Esophagus squamous epithelium (tissue), 5 donors: ENCODE data around the gene ACSL3. TPM values are rescaled to one million over a fixed set of nuclear protein-coding genes. Genes with fewer than 3 reads are reported as not detected.
"Not testable (repeated sequence)": the region's sequence is repeated elsewhere in the genome, so short reads cannot be mapped to it uniquely, and the experiment has no call there.

ENCODE experiments used
- DNase-seq: peaks from one replicate; lab custom pipeline; 2025; lab: John Stamatoyannopoulos, UW
- H3K27ac ChIP-seq, 4 donors: fragments of 200-600 bp; sonication (generic); one replicate each; pipeline ENCODE4 v1.5.1; 2016 to 2019; ENCODE audit warnings: mild to moderate bottlenecking in 1 of 4
- H3K27me3 ChIP-seq, 4 donors: fragments of 200-600 bp; sonication (generic); 1 replicate in 3 of 4; 2 replicates in 1 of 4; pipeline versions ENCODE4 v1.5.1 to v1.6.0; 2017 to 2021; ENCODE audit warnings: antibody characterized with exemption in 1 of 4
- H3K36me3 ChIP-seq, 3 donors: fragments of 200-600 bp; sonication (generic); one replicate each; pipeline ENCODE4 v1.5.1; 2016 to 2019
- H3K4me1 ChIP-seq, 3 donors: fragments of 200-600 bp; sonication (generic); one replicate each; pipeline ENCODE4 v1.5.1; 2017 to 2019
- H3K4me3 ChIP-seq, 4 donors: fragments of 200-600 bp; sonication (generic); 1 replicate in 3 of 4; 2 replicates in 1 of 4; pipeline ENCODE4 v1.5.1; 2016 to 2019; ENCODE audit warnings: mild to moderate bottlenecking in 2 of 4, moderate library complexity in 1 of 4
- H3K9me3 ChIP-seq, 3 donors: fragments of 200-600 bp; sonication (generic); one replicate each; pipeline ENCODE4 v1.5.1; 2016 to 2019
- POLR2A ChIP-seq, 4 donors: fragments of 450-650 bp; IDR thresholded peaks; one replicate each; pipeline ENCODE4 v1.6.1; 2017; ENCODE audit warnings: antibody characterized with exemption in 4 of 4, mild to moderate bottlenecking in 4 of 4, moderate library complexity in 3 of 4
- WGBS, 2 donors: methylation state at CpG; one replicate each; pipeline ENCODE4 v1.1.5; 2018; 5-methylcytosine and 5-hydroxymethylcytosine counted together
- intact Hi-C: fragments of 100-400 bp; cut with DNase I; formaldehyde crosslinking; loops from one replicate; pipeline ENCODE4 v1.15.0; 2022
- total RNA-seq, 4 donors: library from RNA; depleted of rRNA; stranded (reverse); fragments of >200 nt; gene quantifications; one replicate each; pipeline ENCODE4 v1.1.0, GENCODE V29; 2016
- TF ChIP-seq, protein P1 (sequence below), 6 experiments: fragments of 450-650 bp in 4 of 6; fragments of 200-600 bp in 2 of 6; sonication (generic) in 2 of 6; IDR thresholded peaks; one replicate each; pipeline ENCODE4 v1.5.1; 2016 to 2019; ENCODE audit warnings: antibody characterized with exemption in 6 of 6, mild to moderate bottlenecking in 4 of 6, moderate library complexity in 4 of 6
- donor health status: DM: yes; HTN: yes; CAD: no.

Gene ACSL3
- total RNA-seq, 4 donors from 2014 or later = 62.4 to 84.6 (median 76.6) TPM

DNA sequence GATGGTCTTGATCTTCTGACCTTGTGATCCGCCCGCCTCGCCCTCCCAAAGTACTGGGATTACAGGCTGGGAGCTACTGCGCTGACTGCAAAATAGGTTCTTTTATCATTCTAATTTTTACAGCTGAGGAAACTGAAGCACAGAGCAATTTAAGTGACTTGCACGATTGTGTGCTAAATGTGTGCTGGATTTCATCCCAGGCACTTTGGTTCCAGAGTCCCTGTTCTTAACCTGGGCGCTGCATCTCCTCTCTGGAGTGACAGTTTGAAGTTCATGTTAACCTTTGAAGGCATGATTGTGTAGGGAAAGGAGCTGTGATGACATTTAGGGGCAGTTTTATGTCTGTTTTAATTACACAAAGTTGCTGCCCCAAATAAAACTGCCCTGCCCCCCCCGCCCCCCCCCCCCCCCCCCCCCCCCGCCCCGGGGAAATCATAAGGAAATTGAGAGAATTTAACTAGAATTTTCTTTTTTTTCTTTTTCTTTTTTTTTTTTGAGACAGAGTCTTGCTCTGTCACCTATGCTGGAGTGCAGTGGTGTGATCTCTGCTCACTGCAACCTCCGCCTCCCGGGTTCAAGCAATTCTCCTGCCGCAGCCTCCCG, 5.6 kb downstream of the ACSL3 start:
- no peak overlapping the region for H3K4me3 ChIP-seq
- 91% methylated on average over 9 to 11 of the region's 13 CpGs for WGBS, 2 donors
- intact Hi-C loops = loop anchor here (5.0 kb wide), 1 partner anchor 36 kb away; no protein-coding TSS in a partner anchor
- DNase-seq = no peak
- no peaks in the 10 kb centered on the region for H3K27me3 ChIP-seq
- H3K9me3 ChIP-seq = no peaks in the 10 kb centered on the region
- TF ChIP-seq, protein P1, sequence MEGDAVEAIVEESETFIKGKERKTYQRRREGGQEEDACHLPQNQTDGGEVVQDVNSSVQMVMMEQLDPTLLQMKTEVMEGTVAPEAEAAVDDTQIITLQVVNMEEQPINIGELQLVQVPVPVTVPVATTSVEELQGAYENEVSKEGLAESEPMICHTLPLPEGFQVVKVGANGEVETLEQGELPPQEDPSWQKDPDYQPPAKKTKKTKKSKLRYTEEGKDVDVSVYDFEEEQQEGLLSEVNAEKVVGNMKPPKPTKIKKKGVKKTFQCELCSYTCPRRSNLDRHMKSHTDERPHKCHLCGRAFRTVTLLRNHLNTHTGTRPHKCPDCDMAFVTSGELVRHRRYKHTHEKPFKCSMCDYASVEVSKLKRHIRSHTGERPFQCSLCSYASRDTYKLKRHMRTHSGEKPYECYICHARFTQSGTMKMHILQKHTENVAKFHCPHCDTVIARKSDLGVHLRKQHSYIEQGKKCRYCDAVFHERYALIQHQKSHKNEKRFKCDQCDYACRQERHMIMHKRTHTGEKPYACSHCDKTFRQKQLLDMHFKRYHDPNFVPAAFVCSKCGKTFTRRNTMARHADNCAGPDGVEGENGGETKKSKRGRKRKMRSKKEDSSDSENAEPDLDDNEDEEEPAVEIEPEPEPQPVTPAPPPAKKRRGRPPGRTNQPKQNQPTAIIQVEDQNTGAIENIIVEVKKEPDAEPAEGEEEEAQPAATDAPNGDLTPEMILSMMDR (IDR thresholded peaks at IDR 0.05) = no peak
- TF ChIP-seq POLR2A (IDR thresholded peaks at IDR 0.05) = no peak
- H3K27ac ChIP-seq = no peak overlapping the region
- H3K36me3 ChIP-seq = no peaks in the 10 kb centered on the region
- peaks cover 6 to 60% (median 29%) of the 10 kb centered on the region in 3 donors for H3K4me1 ChIP-seq

DNA sequence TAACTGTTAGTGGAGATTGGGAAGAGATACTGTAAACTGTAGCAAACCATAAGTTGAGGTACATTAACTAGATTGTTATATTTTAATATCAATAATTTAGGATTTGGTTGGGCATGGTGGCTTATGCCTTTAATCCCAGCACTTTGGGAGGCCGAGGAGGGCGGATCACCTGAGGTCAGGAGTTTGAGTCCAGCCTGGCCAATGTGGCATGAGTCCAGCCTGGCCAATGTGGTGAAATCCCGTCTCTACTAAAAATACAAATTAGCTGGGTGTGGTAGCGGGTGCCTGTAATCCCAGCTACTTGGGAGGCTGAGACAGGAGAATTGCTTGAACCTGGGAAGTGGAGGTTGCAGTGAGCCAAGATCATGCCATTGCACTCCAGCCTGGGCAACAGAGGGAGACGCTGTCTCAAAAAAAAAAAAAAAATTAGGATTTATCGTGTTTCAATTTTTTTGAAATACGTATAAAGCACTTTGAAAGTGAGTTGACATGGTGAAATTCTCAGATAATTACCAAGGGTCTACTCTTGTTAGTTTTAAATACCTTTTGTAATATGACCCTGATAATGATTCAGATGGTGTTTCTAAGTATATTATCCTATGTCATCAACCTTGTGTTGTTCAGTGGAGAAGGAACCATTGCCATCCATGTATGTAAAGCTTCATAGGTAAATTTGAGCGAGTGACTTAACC, 7.9 kb downstream of the ACSL3 start:
- H3K36me3 ChIP-seq = not testable (repeated sequence)

DNA sequence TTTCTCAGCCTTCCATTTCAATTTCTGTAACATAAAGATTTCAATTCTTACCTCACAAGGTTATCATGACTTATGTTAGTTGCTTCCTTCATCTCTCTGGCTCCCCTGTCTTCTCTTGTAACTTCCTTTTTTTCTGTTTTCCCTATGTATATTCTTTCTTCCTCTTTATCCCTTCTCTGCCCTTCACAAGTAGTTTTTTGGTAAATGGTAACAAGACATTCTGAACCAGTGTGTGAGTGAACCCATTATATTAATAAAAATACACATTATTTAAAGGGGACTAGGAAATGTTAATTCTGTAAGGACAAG, 8.4 kb downstream of the ACSL3 start:
- no peaks in the 10 kb centered on the region for H3K9me3 ChIP-seq
- no peak overlapping the region for H3K4me3 ChIP-seq
- H3K27ac ChIP-seq = no peak overlapping the region
- TF ChIP-seq, protein P1 (IDR thresholded peaks at IDR 0.05) = no peak
- no peak for TF ChIP-seq POLR2A (IDR thresholded peaks at IDR 0.05)
- intact Hi-C loops = loop anchor here (5.0 kb wide), 1 partner anchor 33 kb away; no protein-coding TSS in a partner anchor
- no peaks in the 10 kb centered on the region for H3K36me3 ChIP-seq
- no peaks in the 10 kb centered on the region for H3K27me3 ChIP-seq
- no peak for DNase-seq
- H3K4me1 ChIP-seq = peaks cover 6 to 34% (median 18%) of the 10 kb centered on the region in 3 donors

More for the DNA sequence above, 7.9 kb downstream of the ACSL3 start:
- not testable (repeated sequence) for H3K27me3 ChIP-seq, H3K27ac ChIP-seq, DNase-seq, H3K9me3 ChIP-seq, H3K4me3 ChIP-seq
- intact Hi-C loops = loop anchor here (5.0 kb wide), 1 partner anchor 34 kb away; no protein-coding TSS in a partner anchor
- H3K4me1 ChIP-seq = peaks cover 6 to 39% (median 21%) of the 10 kb centered on the region in 3 donors
- WGBS, 2 donors = 89 to 93% methylated on average over 6 to 8 of the region's 8 CpGs

DNA sequence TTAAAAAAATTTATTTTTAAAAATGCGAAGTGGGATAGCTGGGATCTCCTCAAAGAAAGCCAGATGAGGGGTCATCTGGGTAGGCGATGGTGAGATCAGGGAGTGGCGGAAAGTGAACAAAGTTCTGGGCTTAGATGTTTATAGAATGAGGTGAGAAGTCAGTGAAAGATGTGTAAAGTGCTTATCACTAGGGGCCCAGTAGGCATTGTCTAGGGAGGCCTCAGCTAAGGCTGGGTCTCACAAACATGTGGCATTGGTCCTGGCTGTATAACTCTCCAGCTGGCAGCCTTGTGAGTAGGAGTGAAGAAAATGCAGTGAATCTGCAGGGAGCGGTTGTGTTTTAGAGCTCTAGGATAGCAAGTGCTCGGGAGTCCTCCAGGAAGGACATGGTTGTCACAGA, 10.5 kb downstream of the ACSL3 start:
- WGBS, 2 donors = 98 to 100% methylated on average over 5 of the region's 5 CpGs
- intact Hi-C loops = no loop called here
- Histone ChIP-seq H3K9me3 (no peaks in the 10 kb centered on the region), H3K27me3 (no peaks in the 10 kb centered on the region), H3K36me3 (no peaks in the 10 kb centered on the region), H3K27ac (no peak overlapping the region), H3K4me3 (no peak overlapping the region), H3K4me1 (peaks cover 3 to 20% (median 15%) of the 10 kb centered on the region in 3 donors)
- DNase-seq = no peak
- TF ChIP-seq POLR2A (IDR thresholded peaks at IDR 0.05) = no peak
- TF ChIP-seq, protein P1 (IDR thresholded peaks at IDR 0.05) = no peak

GRCh38 chr2:222872551-222872950, 11.7 kb downstream of the ACSL3 start:
- Histone ChIP-seq H3K4me1 (peaks cover 3 to 18% (median 15%) of the 10 kb centered on the region in 3 donors), H3K4me3 (no peak overlapping the region), H3K27me3 (no peaks in the 10 kb centered on the region), H3K36me3 (no peaks in the 10 kb centered on the region), H3K9me3 (no peaks in the 10 kb centered on the region), H3K27ac (no peak overlapping the region)
- intact Hi-C loops = no loop called here
- TF ChIP-seq POLR2A (IDR thresholded peaks at IDR 0.05) = no peak
- TF ChIP-seq, protein P1 (IDR thresholded peaks at IDR 0.05) = no peak
- DNase-seq = no peak
- 85 to 95% methylated on average over 4 of the region's 4 CpGs for WGBS, 2 donors
